ENCODE results near the gene PITPNC1.
"Not testable (repeated sequence)": the region's sequence is repeated elsewhere in the genome, so short reads cannot be mapped to it uniquely, and the experiment has no call there.

The PITPNC1 gene

GRCh38 chr17:67625971-67626370 lies 248.9 kb downstream of the PITPNC1 start:
- Histone ChIP-seq H3K9me3 (ENCODE audit: control insufficient read depth, low read length) (no peaks in the 10 kb centered on the region), H3K4me1 (ENCODE audit: control insufficient read depth, insufficient read depth, low read length) (no peaks in the 10 kb centered on the region), H3K27ac (ENCODE audit: insufficient read depth, low read depth, low read length, poor library complexity, severe bottlenecking) (no peak overlapping the region), H3K36me3 (ENCODE audit: control insufficient read depth, insufficient read depth, low read length) (no peaks in the 10 kb centered on the region), H3K4me3 (ENCODE audit: insufficient read depth, low read depth, low read length) (no peak overlapping the region), H3K27me3 (ENCODE audit: control insufficient read depth, insufficient read depth, low read length, poor library complexity, severe bottlenecking) (no peaks in the 10 kb centered on the region)
- WGBS, 2 experiments: 89 to 93% methylated on average over 4 of the region's 4 CpGs

- no peaks in the 10 kb centered on the region for H3K36me3 ChIP-seq (ENCODE audit: control insufficient read depth, insufficient read depth, low read length)
- 86 to 87% methylated on average over 8 of the region's 8 CpGs for WGBS, 2 experiments
- H3K4me3 ChIP-seq (ENCODE audit: insufficient read depth, low read depth, low read length): no peak overlapping the region
- no peaks in the 10 kb centered on the region for H3K27me3 ChIP-seq (ENCODE audit: control insufficient read depth, insufficient read depth, low read length, poor library complexity, severe bottlenecking)
- H3K4me1 ChIP-seq (ENCODE audit: control insufficient read depth, insufficient read depth, low read length): no peaks in the 10 kb centered on the region
- no peak overlapping the region for H3K27ac ChIP-seq (ENCODE audit: insufficient read depth, low read depth, low read length, poor library complexity, severe bottlenecking)
- H3K9me3 ChIP-seq (ENCODE audit: control insufficient read depth, low read length): no peaks in the 10 kb centered on the region
These were observed 251.5 kb downstream of the PITPNC1 start for GRCh38 chr17:67628580-67629013.

- Histone ChIP-seq H3K4me3 (ENCODE audit: insufficient read depth, low read depth, low read length) (no peak overlapping the region), H3K4me1 (ENCODE audit: control insufficient read depth, insufficient read depth, low read length) (no peaks in the 10 kb centered on the region), H3K27me3 (ENCODE audit: control insufficient read depth, insufficient read depth, low read length, poor library complexity, severe bottlenecking) (no peaks in the 10 kb centered on the region), H3K27ac (ENCODE audit: insufficient read depth, low read depth, low read length, poor library complexity, severe bottlenecking) (no peak overlapping the region), H3K36me3 (ENCODE audit: control insufficient read depth, insufficient read depth, low read length) (no peaks in the 10 kb centered on the region), H3K9me3 (ENCODE audit: control insufficient read depth, low read length) (no peaks in the 10 kb centered on the region)
- WGBS, 2 experiments: 81 to 83% methylated on average over 3 to 4 of the region's 4 CpGs
These were observed 252.9 kb downstream of the PITPNC1 start for GRCh38 chr17:67629971-67630320.

GRCh38 chr17:67630836-67631235 lies 253.8 kb downstream of the PITPNC1 start:
- H3K27me3 ChIP-seq (ENCODE audit: control insufficient read depth, insufficient read depth, low read length, poor library complexity, severe bottlenecking); H3K4me3 ChIP-seq (ENCODE audit: insufficient read depth, low read depth, low read length); H3K9me3 ChIP-seq (ENCODE audit: control insufficient read depth, low read length); H3K4me1 ChIP-seq (ENCODE audit: control insufficient read depth, insufficient read depth, low read length); H3K27ac ChIP-seq (ENCODE audit: insufficient read depth, low read depth, low read length, poor library complexity, severe bottlenecking); H3K36me3 ChIP-seq (ENCODE audit: control insufficient read depth, insufficient read depth, low read length): not testable (repeated sequence)
- 88 to 92% methylated on average over 5 of the region's 7 CpGs for WGBS, 2 experiments

- Histone ChIP-seq H3K4me3 (ENCODE audit: insufficient read depth, low read depth, low read length) (no peak overlapping the region), H3K27ac (ENCODE audit: insufficient read depth, low read depth, low read length, poor library complexity, severe bottlenecking) (no peak overlapping the region), H3K4me1 (ENCODE audit: control insufficient read depth, insufficient read depth, low read length) (peaks cover 4% of the 10 kb centered on the region), H3K36me3 (ENCODE audit: control insufficient read depth, insufficient read depth, low read length) (no peaks in the 10 kb centered on the region), H3K9me3 (ENCODE audit: control insufficient read depth, low read length) (no peaks in the 10 kb centered on the region), H3K27me3 (ENCODE audit: control insufficient read depth, insufficient read depth, low read length, poor library complexity, severe bottlenecking) (no peaks in the 10 kb centered on the region)
- 97 to 98% methylated on average over 8 of the region's 8 CpGs for WGBS, 2 experiments
These were observed 255.1 kb downstream of the PITPNC1 start for GRCh38 chr17:67632141-67632540.

- H3K36me3 ChIP-seq (ENCODE audit: control insufficient read depth, insufficient read depth, low read length): no peaks in the 10 kb centered on the region
- H3K9me3 ChIP-seq (ENCODE audit: control insufficient read depth, low read length): no peaks in the 10 kb centered on the region
- H3K27ac ChIP-seq (ENCODE audit: insufficient read depth, low read depth, low read length, poor library complexity, severe bottlenecking): no peak overlapping the region
- H3K27me3 ChIP-seq (ENCODE audit: control insufficient read depth, insufficient read depth, low read length, poor library complexity, severe bottlenecking): no peaks in the 10 kb centered on the region
- peaks cover 4% of the 10 kb centered on the region for H3K4me1 ChIP-seq (ENCODE audit: control insufficient read depth, insufficient read depth, low read length)
- 90 to 92% methylated on average over 10 of the region's 10 CpGs for WGBS, 2 experiments
- H3K4me3 ChIP-seq (ENCODE audit: insufficient read depth, low read depth, low read length): no peak overlapping the region
These were observed 256.7 kb downstream of the PITPNC1 start for GRCh38 chr17:67633751-67634211.

GRCh38 chr17:67635681-67636080 lies 258.6 kb downstream of the PITPNC1 start:
- no peak overlapping the region for H3K27ac ChIP-seq (ENCODE audit: insufficient read depth, low read depth, low read length, poor library complexity, severe bottlenecking)
- peaks cover 4% of the 10 kb centered on the region for H3K4me1 ChIP-seq (ENCODE audit: control insufficient read depth, insufficient read depth, low read length)
- no peak overlapping the region for H3K4me3 ChIP-seq (ENCODE audit: insufficient read depth, low read depth, low read length)
- 91 to 93% methylated on average over 7 of the region's 7 CpGs for WGBS, 2 experiments
- H3K27me3 ChIP-seq (ENCODE audit: control insufficient read depth, insufficient read depth, low read length, poor library complexity, severe bottlenecking): no peaks in the 10 kb centered on the region
- no peaks in the 10 kb centered on the region for H3K9me3 ChIP-seq (ENCODE audit: control insufficient read depth, low read length)
- no peaks in the 10 kb centered on the region for H3K36me3 ChIP-seq (ENCODE audit: control insufficient read depth, insufficient read depth, low read length)

- H3K27me3 ChIP-seq (ENCODE audit: control insufficient read depth, insufficient read depth, low read length, poor library complexity, severe bottlenecking): no peaks in the 10 kb centered on the region
- H3K36me3 ChIP-seq (ENCODE audit: control insufficient read depth, insufficient read depth, low read length): no peaks in the 10 kb centered on the region
- WGBS, 2 experiments: 88 to 90% methylated on average over 8 of the region's 8 CpGs
- H3K4me3 ChIP-seq (ENCODE audit: insufficient read depth, low read depth, low read length): no peak overlapping the region
- no peaks in the 10 kb centered on the region for H3K9me3 ChIP-seq (ENCODE audit: control insufficient read depth, low read length)
- H3K4me1 ChIP-seq (ENCODE audit: control insufficient read depth, insufficient read depth, low read length): peaks cover 4% of the 10 kb centered on the region
- no peak overlapping the region for H3K27ac ChIP-seq (ENCODE audit: insufficient read depth, low read depth, low read length, poor library complexity, severe bottlenecking)
These were observed 259.2 kb downstream of the PITPNC1 start for GRCh38 chr17:67636312-67636711.

GRCh38 chr17:67636834-67637520 lies 259.9 kb downstream of the PITPNC1 start:
- Histone ChIP-seq H3K27ac (ENCODE audit: insufficient read depth, low read depth, low read length, poor library complexity, severe bottlenecking) (no peak overlapping the region), H3K4me1 (ENCODE audit: control insufficient read depth, insufficient read depth, low read length) (peaks cover 4% of the 10 kb centered on the region), H3K27me3 (ENCODE audit: control insufficient read depth, insufficient read depth, low read length, poor library complexity, severe bottlenecking) (no peaks in the 10 kb centered on the region), H3K36me3 (ENCODE audit: control insufficient read depth, insufficient read depth, low read length) (no peaks in the 10 kb centered on the region), H3K9me3 (ENCODE audit: control insufficient read depth, low read length) (no peaks in the 10 kb centered on the region), H3K4me3 (ENCODE audit: insufficient read depth, low read depth, low read length) (no peak overlapping the region)
- 89 to 91% methylated on average over 13 of the region's 13 CpGs for WGBS, 2 experiments

- WGBS, 2 experiments: 95 to 99% methylated on average over 8 of the region's 8 CpGs
- H3K27ac ChIP-seq (ENCODE audit: insufficient read depth, low read depth, low read length, poor library complexity, severe bottlenecking): no peak overlapping the region
These were observed 261.0 kb downstream of the PITPNC1 start for GRCh38 chr17:67637901-67638641.

More at GRCh38 chr17:67637901-67638641, 261.0 kb downstream of the PITPNC1 start:
- no peaks in the 10 kb centered on the region for H3K9me3 ChIP-seq (ENCODE audit: control insufficient read depth, low read length)
- no peaks in the 10 kb centered on the region for H3K27me3 ChIP-seq (ENCODE audit: control insufficient read depth, insufficient read depth, low read length, poor library complexity, severe bottlenecking)
- no peaks in the 10 kb centered on the region for H3K36me3 ChIP-seq (ENCODE audit: control insufficient read depth, insufficient read depth, low read length)
- H3K4me1 ChIP-seq (ENCODE audit: control insufficient read depth, insufficient read depth, low read length): peaks cover 4% of the 10 kb centered on the region
- H3K4me3 ChIP-seq (ENCODE audit: insufficient read depth, low read depth, low read length): no peak overlapping the region
